ENCODE data around the gene LUC7L3. TPM values are rescaled to one million over a fixed set of nuclear protein-coding genes. Genes with fewer than 3 reads are reported as not detected.

The LUC7L3 gene
- total RNA-seq, 1 donor from 2014 or later: 43.6 TPM

- no peak for ATAC-seq
These were observed 33.5 kb upstream of the LUC7L3 start for GRCh38 chr17:50685691-50686493.

GRCh38 chr17:50686494-50687199 is 32.8 kb upstream of the LUC7L3 start:
- ATAC-seq: peak; percentile 57

DNA sequence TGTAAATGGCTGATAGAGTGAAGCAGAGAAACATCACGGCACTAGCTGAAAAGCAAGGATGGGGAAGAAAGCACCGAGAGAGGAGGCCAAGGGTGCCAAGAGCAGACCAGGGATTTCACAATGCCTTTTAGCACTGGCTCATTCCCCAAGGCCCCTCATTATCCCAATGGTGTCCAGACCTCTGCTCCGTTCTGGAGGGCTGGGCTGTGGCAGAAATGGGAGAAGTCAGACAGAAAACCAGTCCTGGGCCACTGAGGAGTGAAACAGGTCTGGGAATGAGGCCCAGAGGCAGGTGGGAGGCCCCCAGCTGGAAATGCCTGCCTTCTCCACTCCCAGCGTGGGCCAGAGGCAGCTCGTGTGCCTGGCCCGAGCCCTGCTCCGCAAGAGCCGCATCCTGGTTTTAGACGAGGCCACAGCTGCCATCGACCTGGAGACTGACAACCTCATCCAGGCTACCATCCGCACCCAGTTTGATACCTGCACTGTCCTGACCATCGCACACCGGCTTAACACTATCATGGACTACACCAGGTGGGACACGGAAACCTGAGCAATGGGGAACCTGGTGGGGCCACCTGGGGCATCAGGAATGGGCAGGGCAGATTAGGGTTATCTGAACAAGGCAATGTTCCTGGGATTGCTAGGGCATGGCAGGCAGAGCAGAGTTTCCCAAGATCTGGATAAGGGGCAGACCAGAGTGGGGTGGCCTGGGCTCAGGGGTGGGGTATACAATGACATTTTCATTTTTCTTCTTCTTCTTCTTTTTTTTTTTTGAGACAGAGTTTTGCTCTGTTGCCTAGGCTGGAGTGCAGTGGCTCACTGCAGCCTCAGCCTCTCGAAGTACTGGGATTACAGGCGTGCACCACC is 32.0 kb upstream of the LUC7L3 start:
- ATAC-seq: no peak

DNA sequence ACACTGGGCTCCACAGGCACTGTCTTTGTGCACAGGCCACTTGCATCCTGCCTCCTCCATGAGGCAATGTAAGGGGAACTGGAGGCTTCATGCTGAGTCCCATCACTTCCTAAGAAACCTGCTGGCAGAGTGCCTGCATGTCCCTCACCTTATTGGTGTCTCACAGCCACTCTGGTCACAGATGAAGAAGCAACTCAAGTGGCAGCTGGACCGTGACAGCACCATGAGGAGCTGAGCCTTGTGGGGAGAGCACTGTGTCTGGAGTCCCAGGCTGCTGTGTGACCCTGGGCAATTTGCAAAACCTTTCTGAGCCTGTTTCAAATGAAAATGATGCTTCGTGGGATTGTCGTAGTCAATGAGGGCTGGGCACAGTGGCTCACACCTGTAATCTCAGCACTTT is 31.2 kb upstream of the LUC7L3 start:
- ATAC-seq: no peak

GRCh38 chr17:50689251-50689650 is 30.2 kb upstream of the LUC7L3 start:
- no peak for ATAC-seq

- ATAC-seq: peak; percentile 20
These were observed 29.2 kb upstream of the LUC7L3 start for GRCh38 chr17:50689956-50690886.

DNA sequence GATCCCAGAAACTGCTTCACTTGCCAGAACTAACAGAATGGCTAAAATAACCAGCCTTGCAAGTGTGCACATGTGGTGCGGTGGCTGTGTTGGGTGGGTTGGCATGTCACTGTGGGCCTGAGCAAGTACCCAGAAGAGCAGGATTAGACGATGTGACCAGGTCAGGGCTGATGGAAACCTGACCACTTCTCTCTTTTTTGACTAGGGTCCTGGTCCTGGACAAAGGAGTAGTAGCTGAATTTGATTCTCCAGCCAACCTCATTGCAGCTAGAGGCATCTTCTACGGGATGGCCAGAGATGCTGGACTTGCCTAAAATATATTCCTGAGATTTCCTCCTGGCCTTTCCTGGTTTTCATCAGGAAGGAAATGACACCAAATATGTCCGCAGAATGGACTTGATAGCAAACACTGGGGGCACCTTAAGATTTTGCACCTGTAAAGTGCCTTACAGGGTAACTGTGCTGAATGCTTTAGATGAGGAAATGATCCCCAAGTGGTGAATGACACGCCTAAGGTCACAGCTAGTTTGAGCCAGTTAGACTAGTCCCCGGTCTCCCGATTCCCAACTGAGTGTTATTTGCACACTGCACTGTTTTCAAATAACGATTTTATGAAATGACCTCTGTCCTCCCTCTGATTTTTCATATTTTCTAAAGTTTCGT is 28.4 kb upstream of the LUC7L3 start:
- ATAC-seq: peak; percentile 50

DNA sequence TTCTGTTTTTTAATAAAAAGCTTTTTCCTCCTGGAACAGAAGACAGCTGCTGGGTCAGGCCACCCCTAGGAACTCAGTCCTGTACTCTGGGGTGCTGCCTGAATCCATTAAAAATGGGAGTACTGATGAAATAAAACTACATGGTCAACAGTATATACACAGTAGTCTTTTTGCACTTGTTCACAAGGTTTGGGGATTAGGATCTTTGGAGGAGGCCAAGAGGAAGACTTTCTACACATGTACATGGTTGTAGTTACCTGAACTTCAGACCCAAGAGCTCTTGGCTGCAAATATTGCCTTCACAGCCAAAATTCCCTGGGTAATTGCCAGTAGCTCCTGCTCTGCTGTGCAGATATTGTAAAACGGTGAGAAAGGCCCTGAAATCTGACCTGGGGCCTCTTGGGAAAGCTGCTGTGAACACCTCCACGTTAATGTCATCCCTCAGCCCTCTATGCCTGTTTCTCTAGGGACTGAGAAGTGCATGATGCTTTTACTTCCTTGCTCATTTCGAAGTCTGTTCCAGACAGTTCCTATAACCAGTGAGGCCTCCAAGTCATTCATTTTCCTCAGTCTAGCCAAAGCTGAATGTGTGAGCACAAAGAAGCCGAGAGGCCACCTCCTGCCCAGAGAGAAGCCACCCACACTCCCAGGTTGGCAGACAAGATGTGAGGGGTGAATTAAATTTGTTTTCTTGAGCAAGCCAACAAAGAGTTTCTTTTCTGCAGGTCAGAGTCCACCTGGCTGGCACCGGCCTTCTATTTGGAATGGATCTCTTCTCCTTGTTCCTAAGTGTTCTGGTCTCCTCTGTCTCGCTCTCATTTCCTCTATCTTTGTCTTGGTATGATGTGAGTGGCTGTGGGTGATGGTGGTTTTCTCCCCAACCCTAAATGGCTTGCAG is 27.6 kb upstream of the LUC7L3 start:
- ATAC-seq: no peak

DNA sequence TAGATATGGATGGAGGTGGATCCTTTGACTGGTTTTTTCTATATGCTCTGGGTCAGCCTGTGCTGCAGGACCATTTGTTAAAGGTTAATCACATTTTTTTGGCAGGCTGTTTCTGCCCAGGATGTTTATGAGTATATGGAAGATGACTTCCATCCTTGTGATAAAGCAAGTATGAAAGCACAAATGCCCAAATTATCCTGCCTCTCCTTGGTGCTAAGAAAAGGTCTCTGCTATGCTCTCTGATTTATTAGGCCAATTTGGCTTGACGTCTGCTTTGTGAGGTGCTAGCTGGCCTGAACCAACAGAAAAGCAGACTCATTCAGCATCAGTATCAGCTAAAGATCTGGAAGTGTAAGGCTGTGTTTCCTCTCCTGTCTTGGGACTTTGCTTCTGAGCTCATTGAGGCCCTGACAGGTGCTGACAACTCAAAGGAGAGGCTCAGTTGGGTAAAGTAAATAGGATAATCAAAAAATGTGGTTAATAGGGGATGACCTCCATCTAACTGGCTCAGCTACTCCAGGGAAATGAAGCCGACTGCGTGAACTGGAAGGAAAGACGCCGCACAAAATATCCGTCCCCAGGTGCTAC is 26.9 kb upstream of the LUC7L3 start:
- ATAC-seq: no peak

- ATAC-seq: no peak
These were observed 26.2 kb upstream of the LUC7L3 start for GRCh38 chr17:50693036-50693682.

DNA sequence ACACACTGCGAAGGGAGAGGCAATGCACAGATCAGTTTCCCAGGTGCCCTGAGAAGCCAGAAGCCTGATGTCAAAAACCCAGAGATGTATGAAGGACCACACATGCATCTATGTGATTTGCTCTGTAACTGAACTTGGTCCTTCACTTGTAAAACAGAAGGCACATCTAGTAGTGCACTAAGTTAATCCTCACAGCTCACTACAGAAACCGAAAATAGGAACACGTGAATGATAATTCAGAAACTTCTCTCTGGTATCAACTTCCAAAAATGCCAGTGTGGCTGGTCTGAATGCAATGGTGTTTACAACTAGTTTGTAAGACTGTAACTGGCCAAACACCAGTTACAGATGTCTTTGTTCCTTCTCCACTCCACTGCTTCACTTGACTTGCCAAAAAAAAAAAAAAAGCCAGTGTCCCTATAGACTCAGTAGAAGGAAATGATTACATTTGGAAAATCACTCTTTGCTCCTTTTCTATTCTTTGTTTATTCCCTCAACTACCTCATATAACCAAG is 23.0 kb upstream of the LUC7L3 start:
- no peak for ATAC-seq

DNA sequence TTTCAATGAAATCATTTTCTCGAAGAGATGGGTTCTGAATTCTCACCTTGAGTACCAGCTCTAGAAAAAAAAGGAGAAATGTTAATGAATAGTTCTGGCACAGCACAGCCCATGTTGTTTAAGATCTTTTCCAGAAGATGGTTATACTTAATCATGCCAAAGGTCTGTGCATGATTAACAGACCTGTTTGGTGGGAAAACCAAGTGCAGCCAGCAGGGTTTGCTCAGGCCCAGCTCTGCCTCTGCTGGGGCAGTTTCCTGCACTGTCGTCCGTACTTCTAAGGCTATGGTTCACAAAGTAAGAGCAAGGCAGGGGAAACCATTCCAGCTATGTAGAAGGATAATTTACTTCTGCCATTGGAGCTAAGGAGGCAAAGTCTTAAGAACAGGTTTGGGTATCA is 22.3 kb upstream of the LUC7L3 start:
- peak; percentile 40 for ATAC-seq

DNA sequence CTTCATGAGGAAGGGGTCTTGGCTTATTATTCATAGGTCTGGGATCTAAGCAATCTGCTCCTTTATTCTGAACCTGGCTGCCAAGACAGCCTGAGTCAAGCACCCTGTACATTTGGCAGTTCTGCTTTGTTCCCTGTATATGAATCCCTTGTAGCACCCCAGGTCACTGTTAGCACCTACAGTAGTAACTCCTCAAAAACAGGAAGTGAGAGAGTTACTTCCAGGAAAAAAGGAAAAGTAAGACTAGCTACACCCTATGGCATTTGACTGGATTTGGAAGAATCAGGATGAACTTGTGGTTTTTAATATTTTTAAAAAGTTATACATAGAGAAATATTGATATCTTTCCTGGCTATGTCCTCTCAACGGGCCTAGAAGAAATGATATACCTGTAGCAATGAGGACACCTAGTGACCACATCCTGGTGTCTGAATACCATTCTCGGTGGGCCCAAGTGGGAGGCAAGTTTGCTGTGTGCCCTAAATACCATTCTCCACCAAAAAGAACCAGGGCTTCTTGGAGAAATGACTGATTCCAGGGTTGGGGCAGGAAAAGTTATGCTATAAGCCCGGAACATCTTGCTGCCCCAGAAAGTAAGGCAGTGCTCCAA is 21.6 kb upstream of the LUC7L3 start:
- no peak for ATAC-seq

GRCh38 chr17:50699410-50699809 is 20.0 kb upstream of the LUC7L3 start:
- peak; percentile 67 for ATAC-seq

DNA sequence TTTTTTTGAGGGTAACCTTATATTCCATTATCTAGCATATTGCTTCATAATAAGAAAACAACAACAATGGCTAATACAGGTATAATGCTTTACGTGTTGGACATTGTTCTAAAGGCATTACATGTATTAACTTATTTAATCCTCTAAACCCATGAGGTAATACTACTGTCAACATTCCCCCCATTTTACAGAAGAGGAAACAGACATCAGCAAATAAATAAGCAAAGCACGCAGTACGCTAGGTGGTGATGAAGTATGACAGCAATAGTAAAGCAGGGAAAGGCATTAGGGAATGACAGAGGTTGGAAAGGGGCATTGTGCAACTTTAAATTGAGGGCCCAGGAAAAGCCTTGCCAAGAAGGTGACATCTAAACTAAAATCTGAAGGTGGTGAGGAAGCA is 16.2 kb upstream of the LUC7L3 start:
- no peak for ATAC-seq

- ATAC-seq: peak; percentile 88
These were observed 11.9 kb upstream of the LUC7L3 start, which contains the start of gene ANKRD40 for GRCh38 chr17:50707289-50708049. TSS of gene ANKRD40 (minus strand) at chr17:50707914. CDS start at chr17:50707654, 260 bp downstream.
